PC-3 (cell line): ENCODE data around the gene ARHGAP32. TPM values are rescaled to one million over a fixed set of nuclear protein-coding genes. Genes with fewer than 3 reads are reported as not detected.

Source experiments
- ATAC-seq: fragments of 200-7000 bp; cut with Tn5 transposase; 2 replicates; pipeline ENCODE4 v1.9.1; 2020; ENCODE audit warnings: mild to moderate bottlenecking, moderate library complexity
- BruUV-seq: library from RNA; stranded (reverse); fragments of 400-500 nt; replicated peaks from 2 replicates; lab custom pipeline; 2021; lab: Mats Ljungman, UMichigan
- CTCF ChIA-PET: fragments of 300-600 bp; sonication (Branson Sonifier 250); formaldehyde crosslinking; loops from one replicate; lab custom pipeline; 2022; ENCODE audit warnings: antibody characterized with exemption; lab: Charles Lee
- POLR2A ChIA-PET: fragments of 300-600 bp; sonication (Branson Sonifier 250); formaldehyde crosslinking; loops from one replicate; lab custom pipeline; 2022; ENCODE audit warnings: antibody characterized with exemption; ENCODE audit not compliant: unreplicated experiment; lab: Charles Lee
- DNase-seq: peaks from one replicate; pipeline ENCODE4 v3.0.0-alpha.2; 2015
- H2AFZ ChIP-seq: fragments of 300-600 bp; sonication (generic); 2 replicates; pipeline ENCODE4 v1.6.0; 2016; ENCODE audit warnings: antibody characterized with exemption, low read length
- H3F3A ChIP-seq: fragments of 300-600 bp; sonication (generic); one replicate; pipeline ENCODE4 v1.6.0; 2017; ENCODE audit warnings: antibody characterized with exemption, low read length, control low read depth, mild to moderate bottlenecking; ENCODE audit not compliant: unreplicated experiment
- H3K27ac ChIP-seq: fragments of 300-600 bp; sonication (generic); 2 replicates; pipeline ENCODE4 v1.5.1; 2016; ENCODE audit warnings: mild to moderate bottlenecking, low read length
- H3K27me3 ChIP-seq: fragments of 300-600 bp; sonication (generic); 2 replicates; pipeline ENCODE4 v1.6.1; 2016; ENCODE audit warnings: low read length, mixed read lengths
- H3K36me3 ChIP-seq: fragments of 300-600 bp; sonication (generic); 2 replicates; pipeline ENCODE4 v1.6.1; 2016; ENCODE audit warnings: low read depth, mixed run types, low read length, mixed read lengths
- H3K4me1 ChIP-seq: fragments of 300-600 bp; sonication (generic); 2 replicates; pipeline ENCODE4 v1.5.1; 2016; ENCODE audit warnings: low read length; ENCODE audit not compliant: insufficient read depth
- H3K4me2 ChIP-seq: fragments of 300-600 bp; sonication (generic); 2 replicates; pipeline ENCODE4 v1.6.0; 2016; ENCODE audit warnings: low read length
- H3K4me3 ChIP-seq: fragments of 300-600 bp; sonication (generic); 2 replicates; pipeline ENCODE4 v1.5.1; 2016; ENCODE audit warnings: mild to moderate bottlenecking, low read length, mixed read lengths
- H3K79me2 ChIP-seq: fragments of 300-600 bp; sonication (generic); 2 replicates; pipeline ENCODE4 v1.6.1; 2017; ENCODE audit warnings: low read length, mixed read lengths
- H3K9ac ChIP-seq: fragments of 300-600 bp; sonication (generic); 2 replicates; pipeline ENCODE4 v1.6.0; 2016; ENCODE audit warnings: mild to moderate bottlenecking, low read length
- H3K9me2 ChIP-seq: fragments of 300-600 bp; sonication (generic); replicated peaks from 2 replicates; pipeline ENCODE4 v1.6.1; 2016; ENCODE audit warnings: mixed run types, low read length, mixed read lengths
- H3K9me3 ChIP-seq: fragments of 300-600 bp; sonication (generic); 2 replicates; pipeline ENCODE4 v1.6.1; 2016; ENCODE audit warnings: low read length, mixed read lengths
- H4K20me1 ChIP-seq: fragments of 300-600 bp; sonication (generic); 2 replicates; pipeline ENCODE4 v1.6.1; 2016; ENCODE audit warnings: low read length, mixed read lengths
- EZH2 ChIP-seq: fragments of 300-600 bp; sonication (generic); IDR thresholded peaks from one replicate; pipeline ENCODE4 v1.6.1; 2017; ENCODE audit warnings: antibody characterized with exemption, mild to moderate bottlenecking, low read length; ENCODE audit not compliant: unreplicated experiment
- EZH2phosphoT487 ChIP-seq: fragments of 300-600 bp; sonication (generic); IDR thresholded peaks from 2 replicates; pipeline ENCODE4 v1.6.1; 2018; ENCODE audit warnings: mild to moderate bottlenecking, antibody characterized with exemption, low read length, borderline replicate concordance
- intact Hi-C: fragments of 100-400 bp; cut with micrococcal nuclease; formaldehyde crosslinking; loops from 2 replicates; pipeline ENCODE4 v1.9.0; 2023
- total RNA-seq: library from RNA; depleted of rRNA; stranded (reverse); fragments of >200 nt; gene quantifications from 2 replicates; pipeline ENCODE4 v1.2.3, GENCODE V29; 2014
- TF ChIP-seq, protein P1 (sequence below): fragments of 300-600 bp; sonication (generic); conservative IDR thresholded peaks from 2 replicates; pipeline ENCODE4 v1.5.1; 2017; ENCODE audit warnings: antibody characterized with exemption, low read depth, mild to moderate bottlenecking, low read length

ARHGAP32 gene
- total RNA-seq, 1 experiment from 2014 or later: 13.7 TPM

GRCh38 chr11:129090056-129090455 is 102.1 kb downstream of the ARHGAP32 start:
- Histone ChIP-seq H3K4me1 (no peaks in the 10 kb centered on the region), H2AFZ (no peak overlapping the region), H3K9me3 (no peaks in the 10 kb centered on the region), H3K36me3 (no peaks in the 10 kb centered on the region), H3K27ac (no peak overlapping the region), H3K9me2 (no peaks in the 10 kb centered on the region), H3K79me2 (no peaks in the 10 kb centered on the region), H3K27me3 (no peaks in the 10 kb centered on the region), H3K4me3 (no peak overlapping the region), H3F3A (no peaks in the 10 kb centered on the region), H3K4me2 (no peak overlapping the region), H4K20me1 (no peaks in the 10 kb centered on the region), H3K9ac (no peak overlapping the region)
- DNase-seq (peak; percentile 25), ATAC-seq (no peak)
- ChIA-PET POLR2A (no interaction called here), CTCF (no interaction called here)
- TF ChIP-seq EZH2 (no peak), EZH2phosphoT487 (no peak)
- TF ChIP-seq, protein P1, sequence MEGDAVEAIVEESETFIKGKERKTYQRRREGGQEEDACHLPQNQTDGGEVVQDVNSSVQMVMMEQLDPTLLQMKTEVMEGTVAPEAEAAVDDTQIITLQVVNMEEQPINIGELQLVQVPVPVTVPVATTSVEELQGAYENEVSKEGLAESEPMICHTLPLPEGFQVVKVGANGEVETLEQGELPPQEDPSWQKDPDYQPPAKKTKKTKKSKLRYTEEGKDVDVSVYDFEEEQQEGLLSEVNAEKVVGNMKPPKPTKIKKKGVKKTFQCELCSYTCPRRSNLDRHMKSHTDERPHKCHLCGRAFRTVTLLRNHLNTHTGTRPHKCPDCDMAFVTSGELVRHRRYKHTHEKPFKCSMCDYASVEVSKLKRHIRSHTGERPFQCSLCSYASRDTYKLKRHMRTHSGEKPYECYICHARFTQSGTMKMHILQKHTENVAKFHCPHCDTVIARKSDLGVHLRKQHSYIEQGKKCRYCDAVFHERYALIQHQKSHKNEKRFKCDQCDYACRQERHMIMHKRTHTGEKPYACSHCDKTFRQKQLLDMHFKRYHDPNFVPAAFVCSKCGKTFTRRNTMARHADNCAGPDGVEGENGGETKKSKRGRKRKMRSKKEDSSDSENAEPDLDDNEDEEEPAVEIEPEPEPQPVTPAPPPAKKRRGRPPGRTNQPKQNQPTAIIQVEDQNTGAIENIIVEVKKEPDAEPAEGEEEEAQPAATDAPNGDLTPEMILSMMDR: no peak
- BruUV-seq: no TSS peak
- intact Hi-C loops: no loop called here

DNA sequence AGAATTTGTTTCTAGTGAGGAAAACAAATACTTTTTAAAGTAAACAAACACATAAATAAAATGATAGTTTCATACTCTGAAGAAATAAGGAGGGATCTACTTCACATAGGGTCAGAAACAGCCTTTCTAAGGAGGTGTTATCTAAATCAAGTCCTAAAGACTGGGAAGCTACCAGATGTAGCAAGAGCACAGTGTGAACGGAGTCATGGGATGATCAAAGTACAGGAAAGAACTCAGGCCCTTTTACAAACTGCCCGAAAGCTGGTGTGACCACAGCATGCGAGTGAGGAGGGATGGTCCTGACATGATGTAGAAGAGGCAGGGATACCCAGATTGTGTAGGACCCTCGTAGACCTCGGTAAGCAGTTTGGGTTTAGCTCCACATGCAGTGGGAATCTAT is 102.8 kb downstream of the ARHGAP32 start:
- Histone ChIP-seq H3K9me3 (peaks cover 5% of the 10 kb centered on the region), H3K9me2 (no peaks in the 10 kb centered on the region), H3K36me3 (peaks cover 6% of the 10 kb centered on the region; the same call in 1 of the 2 replicates), H3K9ac (no peak overlapping the region), H3K79me2 (no peaks in the 10 kb centered on the region), H3K27ac (no peak overlapping the region), H3K4me3 (no peak overlapping the region), H4K20me1 (no peaks in the 10 kb centered on the region), H3F3A (no peaks in the 10 kb centered on the region), H2AFZ (no peak overlapping the region), H3K27me3 (no peaks in the 10 kb centered on the region), H3K4me1 (no peaks in the 10 kb centered on the region), H3K4me2 (no peak overlapping the region)
- intact Hi-C loops: no loop called here
- no peak for ATAC-seq
- DNase-seq: no peak
- ChIA-PET CTCF (no interaction called here), POLR2A (no interaction called here)
- TF ChIP-seq EZH2phosphoT487 (no peak), EZH2 (no peak)
- TF ChIP-seq, protein P1: no peak
- no TSS peak for BruUV-seq

- Histone ChIP-seq H3K9me3 (peaks cover 9% of the 10 kb centered on the region), H3K9ac (no peak overlapping the region), H3K27ac (no peak overlapping the region), H3K4me3 (no peak overlapping the region), H3F3A (no peaks in the 10 kb centered on the region), H3K4me1 (no peaks in the 10 kb centered on the region), H3K36me3 (peaks cover 7% of the 10 kb centered on the region; the same call in 1 of the 2 replicates), H3K79me2 (no peaks in the 10 kb centered on the region), H3K4me2 (no peak overlapping the region), H4K20me1 (no peaks in the 10 kb centered on the region), H3K27me3 (no peaks in the 10 kb centered on the region), H2AFZ (no peak overlapping the region), H3K9me2 (no peaks in the 10 kb centered on the region)
- BruUV-seq: no TSS peak
- no peak for DNase-seq
- ChIA-PET CTCF (no interaction called here), POLR2A (no interaction called here)
- ATAC-seq: no peak
- TF ChIP-seq EZH2: no peak
- no peak for TF ChIP-seq EZH2phosphoT487
- TF ChIP-seq, protein P1: no peak
- intact Hi-C loops: no loop called here
Measured at GRCh38 chr11:129086976-129087375, 105.1 kb downstream of the ARHGAP32 start.
